KMS-11 (cell line): Measurements from ENCODE around the gene KL.

Source experiments
- H2AFZ ChIP-seq: fragments of 200-600 bp; sonication (generic); 2 replicates; pipeline ENCODE4 v1.6.1; 2016; ENCODE audit warnings: antibody characterized with exemption, mixed run types, low read depth
- H3K27ac ChIP-seq: fragments of 200-600 bp; sonication (generic); 2 replicates; pipeline ENCODE4 v1.6.1; 2016; ENCODE audit warnings: mild to moderate bottlenecking, mixed run types
- H3K27me3 ChIP-seq: fragments of 200-600 bp; sonication (generic); 2 replicates; pipeline ENCODE4 v1.6.1; 2017; ENCODE audit warnings: mild to moderate bottlenecking, low read depth, mixed run types, moderate library complexity; ENCODE audit not compliant: insufficient read depth
- H3K36me3 ChIP-seq: fragments of 200-600 bp; sonication (generic); 2 replicates; pipeline ENCODE4 v1.6.1; 2017; ENCODE audit warnings: mild to moderate bottlenecking, mixed run types; ENCODE audit not compliant: insufficient read depth
- H3K4me1 ChIP-seq: fragments of 200-600 bp; sonication (generic); 2 replicates; pipeline ENCODE4 v1.6.1; 2016; ENCODE audit warnings: mild to moderate bottlenecking, low read depth, mixed run types; ENCODE audit not compliant: poor library complexity, severe bottlenecking
- H3K4me2 ChIP-seq: fragments of 200-600 bp; sonication (generic); 2 replicates; pipeline ENCODE4 v1.7.0; 2016; ENCODE audit warnings: mild to moderate bottlenecking, mixed run types
- H3K4me3 ChIP-seq: fragments of 200-600 bp; sonication (generic); IDR thresholded peaks from 2 replicates; pipeline ENCODE4 v1.6.1; 2017; ENCODE audit warnings: low read depth, low read length, mixed read lengths; ENCODE audit not compliant: insufficient read depth
- H3K79me2 ChIP-seq: fragments of 200-600 bp; sonication (generic); 2 replicates; pipeline ENCODE4 v1.6.1; 2016; ENCODE audit warnings: low read depth, mixed run types; ENCODE audit not compliant: insufficient read depth
- H3K9ac ChIP-seq: fragments of 200-600 bp; sonication (generic); 2 replicates; pipeline ENCODE4 v1.6.1; 2016; ENCODE audit warnings: mild to moderate bottlenecking, mixed run types
- H4K20me1 ChIP-seq: fragments of 200-600 bp; sonication (generic); 2 replicates; pipeline ENCODE4 v1.6.1; 2016; ENCODE audit warnings: mild to moderate bottlenecking, mixed run types; ENCODE audit not compliant: insufficient read depth
- TF ChIP-seq, protein P1 (sequence below): fragments of 200-600 bp; sonication (generic); conservative IDR thresholded peaks from 2 replicates; pipeline ENCODE4 v1.6.1; 2017; ENCODE audit warnings: low read depth, mild to moderate bottlenecking, antibody characterized with exemption, low read length, moderate library complexity, mixed read lengths

Gene KL

DNA sequence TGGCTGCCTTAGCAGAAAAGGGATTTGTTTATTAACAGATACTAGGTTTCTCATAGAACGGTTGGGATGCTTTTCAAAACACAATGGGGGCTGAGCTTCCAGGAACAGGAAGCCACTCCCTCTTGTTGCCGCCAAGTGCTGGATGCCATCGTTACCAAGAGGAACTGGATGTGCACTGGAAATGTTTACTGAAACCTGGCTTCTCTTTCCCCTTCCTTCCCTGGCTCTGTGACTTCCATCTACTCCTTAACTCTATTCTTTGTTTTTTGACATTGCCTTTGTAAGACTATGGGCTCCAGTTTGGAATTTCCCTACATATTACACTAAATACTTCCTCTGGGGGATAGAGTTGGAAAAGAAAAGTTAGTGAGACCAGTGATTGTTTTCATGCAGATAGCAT, 11.7 kb upstream of the KL start:
- Histone ChIP-seq H3K27ac (no peak overlapping the region), H3K4me3 (no peak overlapping the region), H3K4me2 (no peak overlapping the region), H2AFZ (no peak overlapping the region), H4K20me1 (no peaks in the 10 kb centered on the region), H3K27me3 (no peaks in the 10 kb centered on the region), H3K36me3 (no peaks in the 10 kb centered on the region), H3K79me2 (no peaks in the 10 kb centered on the region), H3K9ac (no peak overlapping the region), H3K4me1 (no peaks in the 10 kb centered on the region)
- TF ChIP-seq, protein P1, sequence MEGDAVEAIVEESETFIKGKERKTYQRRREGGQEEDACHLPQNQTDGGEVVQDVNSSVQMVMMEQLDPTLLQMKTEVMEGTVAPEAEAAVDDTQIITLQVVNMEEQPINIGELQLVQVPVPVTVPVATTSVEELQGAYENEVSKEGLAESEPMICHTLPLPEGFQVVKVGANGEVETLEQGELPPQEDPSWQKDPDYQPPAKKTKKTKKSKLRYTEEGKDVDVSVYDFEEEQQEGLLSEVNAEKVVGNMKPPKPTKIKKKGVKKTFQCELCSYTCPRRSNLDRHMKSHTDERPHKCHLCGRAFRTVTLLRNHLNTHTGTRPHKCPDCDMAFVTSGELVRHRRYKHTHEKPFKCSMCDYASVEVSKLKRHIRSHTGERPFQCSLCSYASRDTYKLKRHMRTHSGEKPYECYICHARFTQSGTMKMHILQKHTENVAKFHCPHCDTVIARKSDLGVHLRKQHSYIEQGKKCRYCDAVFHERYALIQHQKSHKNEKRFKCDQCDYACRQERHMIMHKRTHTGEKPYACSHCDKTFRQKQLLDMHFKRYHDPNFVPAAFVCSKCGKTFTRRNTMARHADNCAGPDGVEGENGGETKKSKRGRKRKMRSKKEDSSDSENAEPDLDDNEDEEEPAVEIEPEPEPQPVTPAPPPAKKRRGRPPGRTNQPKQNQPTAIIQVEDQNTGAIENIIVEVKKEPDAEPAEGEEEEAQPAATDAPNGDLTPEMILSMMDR: no peak

DNA sequence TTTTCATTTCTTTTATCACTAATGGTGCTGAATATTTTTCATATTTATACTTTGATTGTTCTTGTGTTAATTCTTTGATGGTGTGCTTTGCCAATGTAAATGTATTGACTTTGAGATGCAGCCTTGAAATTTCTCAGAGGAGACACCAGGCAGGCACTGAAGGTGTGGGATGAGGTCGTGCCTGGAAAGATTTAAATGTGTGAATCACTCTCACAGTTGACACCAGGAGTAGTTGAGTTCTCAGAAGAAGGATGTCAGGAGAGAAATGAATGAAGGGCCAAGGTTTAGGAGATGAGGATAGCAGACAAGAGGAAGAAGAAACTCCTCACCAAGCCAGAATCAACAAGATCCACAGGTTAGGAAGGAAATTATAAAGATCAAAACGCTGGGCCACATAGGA, 10.1 kb upstream of the KL start:
- H3K36me3 ChIP-seq: no peaks in the 10 kb centered on the region
- no peaks in the 10 kb centered on the region for H3K27me3 ChIP-seq
- no peaks in the 10 kb centered on the region for H3K79me2 ChIP-seq
- H3K4me3 ChIP-seq: no peak overlapping the region
- H2AFZ ChIP-seq: no peak overlapping the region
- H3K4me2 ChIP-seq: no peak overlapping the region
- TF ChIP-seq, protein P1: no peak
- H3K27ac ChIP-seq: no peak overlapping the region
- H3K9ac ChIP-seq: no peak overlapping the region
- H3K4me1 ChIP-seq: no peaks in the 10 kb centered on the region
- H4K20me1 ChIP-seq: no peaks in the 10 kb centered on the region

DNA sequence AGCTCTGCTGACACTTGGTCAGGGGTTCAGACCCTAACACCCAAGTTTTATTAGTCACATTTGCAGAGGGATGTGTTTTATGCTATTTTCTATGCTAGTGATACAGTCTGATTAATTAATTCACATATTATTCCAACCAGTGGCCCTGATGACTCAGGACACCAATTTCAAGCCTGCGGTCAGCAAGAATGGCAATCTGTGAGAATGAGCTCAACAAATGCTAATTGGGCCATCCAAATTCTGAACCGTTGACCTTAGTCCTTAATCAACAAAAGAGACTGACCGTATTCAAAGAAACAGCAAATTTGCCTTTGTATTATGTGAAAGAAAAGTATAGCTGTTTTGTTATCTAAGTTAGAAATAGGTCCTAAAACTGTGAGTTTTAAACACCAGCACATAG, 9.6 kb upstream of the KL start:
- Histone ChIP-seq H4K20me1 (no peaks in the 10 kb centered on the region), H3K27me3 (no peaks in the 10 kb centered on the region), H3K4me2 (no peak overlapping the region), H2AFZ (no peak overlapping the region), H3K4me1 (no peaks in the 10 kb centered on the region), H3K79me2 (no peaks in the 10 kb centered on the region), H3K27ac (no peak overlapping the region), H3K9ac (no peak overlapping the region), H3K36me3 (no peaks in the 10 kb centered on the region), H3K4me3 (no peak overlapping the region)
- TF ChIP-seq, protein P1: no peak

DNA sequence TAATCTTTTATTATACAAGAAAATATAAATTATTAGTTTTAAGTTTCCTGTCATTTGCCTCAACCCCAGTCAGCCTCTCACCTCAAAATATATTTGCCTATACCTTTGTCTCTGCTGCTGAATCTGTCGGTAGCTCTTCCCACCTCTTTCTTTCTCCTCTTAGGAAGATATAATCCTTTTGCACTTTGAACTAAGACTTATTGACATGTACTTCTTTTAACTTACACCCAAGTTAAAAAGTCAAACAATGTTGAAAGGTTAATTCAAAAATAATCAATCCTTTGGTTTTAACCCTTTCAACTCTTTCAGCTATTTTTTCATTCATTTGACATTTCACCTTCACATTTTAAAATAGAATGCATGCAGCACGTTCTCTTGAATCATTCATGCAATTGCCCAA, 9.0 kb upstream of the KL start:
- no peak overlapping the region for H3K4me2 ChIP-seq
- no peaks in the 10 kb centered on the region for H3K79me2 ChIP-seq
- TF ChIP-seq, protein P1: no peak
- H4K20me1 ChIP-seq: no peaks in the 10 kb centered on the region
- no peaks in the 10 kb centered on the region for H3K27me3 ChIP-seq
- H3K36me3 ChIP-seq: no peaks in the 10 kb centered on the region
- H3K9ac ChIP-seq: no peak overlapping the region
- no peak overlapping the region for H3K4me3 ChIP-seq
- H3K27ac ChIP-seq: no peak overlapping the region
- no peaks in the 10 kb centered on the region for H3K4me1 ChIP-seq
- H2AFZ ChIP-seq: no peak overlapping the region

DNA sequence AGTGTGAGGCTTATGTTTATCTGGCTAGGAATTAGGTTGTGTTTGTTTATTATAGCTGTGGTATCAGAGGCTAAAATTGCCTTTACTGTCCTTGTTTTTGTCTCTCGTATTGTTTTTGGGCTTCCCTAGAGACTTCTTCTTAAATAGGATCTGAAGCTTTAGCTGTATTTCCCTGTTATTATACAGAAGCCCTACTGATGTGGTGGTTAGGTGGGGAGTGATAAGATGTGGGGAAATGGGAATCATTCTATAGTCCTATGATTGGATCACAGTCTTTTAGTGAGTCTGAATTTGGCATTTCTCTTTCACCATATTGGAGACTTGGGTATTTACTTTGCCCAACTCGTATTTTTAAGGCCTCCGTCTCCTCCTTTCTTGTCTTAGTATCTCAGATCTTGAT, 8.3 kb upstream of the KL start:
- no peaks in the 10 kb centered on the region for H3K27me3 ChIP-seq
- H3K4me1 ChIP-seq: no peaks in the 10 kb centered on the region
- H3K27ac ChIP-seq: no peak overlapping the region
- H3K9ac ChIP-seq: no peak overlapping the region
- no peak overlapping the region for H3K4me2 ChIP-seq
- H2AFZ ChIP-seq: no peak overlapping the region
- H3K36me3 ChIP-seq: no peaks in the 10 kb centered on the region
- H3K79me2 ChIP-seq: no peaks in the 10 kb centered on the region
- H3K4me3 ChIP-seq: no peak overlapping the region
- no peaks in the 10 kb centered on the region for H4K20me1 ChIP-seq
- TF ChIP-seq, protein P1: no peak
